A549 (cell line): Measurements from ENCODE around the gene FAM163B. TPM values are rescaled to one million over a fixed set of nuclear protein-coding genes. Genes with fewer than 3 reads are reported as not detected.

Experiments
- ATAC-seq, 2 experiments: fragments of 200-7000 bp in 1 of 2; fragments of >200 bp in 1 of 2; cut with Nextera tagmentation in 1 of 2; cut with Tn5 transposase in 1 of 2; 3 replicates each; pipeline versions ENCODE4 v1.8.0 to v1.9.1; 2018 to 2020; ENCODE audit warnings: mild to moderate bottlenecking in 1 of 2, moderate library complexity in 1 of 2
- CTCF ChIA-PET: fragments of 300-600 bp; sonication (Branson Sonifier 250); formaldehyde crosslinking; extraction: SDS; loops from one replicate; lab custom pipeline; 2021; ENCODE audit warnings: antibody characterized with exemption, inconsistent platforms; lab: Yijun Ruan, JAX
- POLR2A ChIA-PET: fragments of 350-600 bp; formaldehyde crosslinking; extraction: SDS; loops from one replicate; lab custom pipeline; 2021; ENCODE audit warnings: antibody characterized with exemption, inconsistent platforms; lab: Yijun Ruan, JAX
- DNase-seq, 2 experiments: peaks; one replicate each; pipeline versions ENCODE4 v3.0.0 to v3.0.0-alpha.2; 2011 to 2016; ENCODE audit warnings: low read depth in 1 of 2, low spot score in 1 of 2
- FAIRE-seq: peaks from 2 replicates; lab custom pipeline; 2011; peaks lifted over from hg19 to GRCh38; lab: Jason Lieb, UNC
- H3K27ac ChIP-seq, 2 experiments: fragments of >200 bp; sonication (Bioruptor Twin); formaldehyde crosslinking; 3 replicates each; pipeline ENCODE4 v1.5.1; 2016 to 2017
- H3K4me1 ChIP-seq: fragments of >200 bp; sonication (Bioruptor Twin); formaldehyde crosslinking; 3 replicates; pipeline ENCODE4 v1.6.1; 2016
- H3K4me2 ChIP-seq: fragments of >200 bp; sonication (Bioruptor Twin); formaldehyde crosslinking; 3 replicates; pipeline ENCODE4 v1.6.1; 2016
- H3K4me3 ChIP-seq: fragments of >200 bp; sonication (Bioruptor Twin); formaldehyde crosslinking; 3 replicates; pipeline ENCODE4 v1.5.1; 2016
- H3K9me3 ChIP-seq: fragments of >200 bp; sonication (Bioruptor Twin); formaldehyde crosslinking; 3 replicates; pipeline ENCODE4 v1.6.1; 2016
- ATOH8 ChIP-seq: fragments of 250-450 bp; sonication (Bioruptor Pico); IDR thresholded peaks from 2 replicates; pipeline ENCODE4 v1.5.0; 2020; ENCODE audit warnings: low read depth, mild to moderate bottlenecking, moderate library complexity
- BCL3 ChIP-seq: fragments of >200 bp; sonication (Bioruptor Twin); formaldehyde crosslinking; IDR thresholded peaks from 3 replicates; pipeline ENCODE4 v1.6.1; 2016
- BHLHE40 ChIP-seq: IDR thresholded peaks from 2 replicates; pipeline ENCODE4 v1.6.1; 2012; ENCODE audit warnings: low read depth, low read length, inconsistent platforms
- CBX8 ChIP-seq: fragments of 200-600 bp; sonication (generic); IDR thresholded peaks from 2 replicates; pipeline ENCODE4 v1.6.1; 2016
- CEBPB ChIP-seq, 2 experiments: fragments of >200 bp in 1 of 2; sonication (Bioruptor Twin) in 1 of 2; formaldehyde crosslinking in 1 of 2; IDR thresholded peaks; 2 replicates each; pipeline ENCODE4 v1.6.1; 2012 to 2016
- E2F6 ChIP-seq: IDR thresholded peaks from 2 replicates; pipeline ENCODE4 v1.6.1; 2012; ENCODE audit warnings: low read depth, borderline replicate concordance
- EHF ChIP-seq: fragments of 250-450 bp; sonication (Bioruptor Pico); IDR thresholded peaks from 2 replicates; pipeline ENCODE4 v1.5.0; 2020; ENCODE audit warnings: mild to moderate bottlenecking
- ELK1 ChIP-seq: fragments of 150-350 bp; IDR thresholded peaks from 2 replicates; pipeline ENCODE4 v1.6.1; 2014; ENCODE audit warnings: low read depth, mild to moderate bottlenecking, low read length
- HDAC2 ChIP-seq: fragments of 200-600 bp; sonication (generic); IDR thresholded peaks from 2 replicates; pipeline ENCODE4 v1.6.1; 2016
- HMGXB4 ChIP-seq: fragments of 250-450 bp; sonication (Bioruptor Pico); IDR thresholded peaks from 2 replicates; pipeline ENCODE4 v1.5.0; 2021; ENCODE audit warnings: mild to moderate bottlenecking, moderate library complexity, borderline replicate concordance
- HOXA7 ChIP-seq: fragments of 250-450 bp; sonication (Bioruptor Pico); IDR thresholded peaks from 2 replicates; pipeline ENCODE4 v1.5.0; 2020; ENCODE audit warnings: mild to moderate bottlenecking, moderate library complexity
- KDM1A ChIP-seq: fragments of 200-600 bp; sonication (generic); IDR thresholded peaks from 2 replicates; pipeline ENCODE4 v1.6.1; 2016; ENCODE audit warnings: low read depth, mild to moderate bottlenecking
- MAFK ChIP-seq: fragments of 450-650 bp; IDR thresholded peaks from 2 replicates; pipeline ENCODE4 v1.6.1; 2014; ENCODE audit not compliant: partially characterized antibody
- MAX ChIP-seq: IDR thresholded peaks from 2 replicates; pipeline ENCODE4 v1.6.1; 2012
- NR3C1 ChIP-seq: fragments of >200 bp; sonication (Bioruptor Twin); formaldehyde crosslinking; IDR thresholded peaks from 3 replicates; pipeline ENCODE4 v1.6.1; 2017
- PHF8 ChIP-seq: fragments of 200-600 bp; sonication (generic); IDR thresholded peaks from 2 replicates; pipeline ENCODE4 v1.6.1; 2016; ENCODE audit warnings: low read depth, mild to moderate bottlenecking, antibody characterized with exemption, moderate library complexity, borderline replicate concordance
- POLR2A ChIP-seq: IDR thresholded peaks from 2 replicates; pipeline ENCODE4 v1.6.1; 2012; ENCODE audit warnings: mild to moderate bottlenecking, low read length
- RAD21 ChIP-seq, 2 experiments: fragments of >200 bp in 1 of 2; sonication (Bioruptor Twin) in 1 of 2; formaldehyde crosslinking in 1 of 2; IDR thresholded peaks in 1 of 2; conservative IDR thresholded peaks in 1 of 2; 2 replicates in 1 of 2; 3 replicates in 1 of 2; pipeline ENCODE4 v1.6.1; 2012 to 2018; ENCODE audit warnings: inconsistent platforms in 1 of 2
- RCOR1 ChIP-seq: fragments of 150-350 bp; IDR thresholded peaks from 2 replicates; pipeline ENCODE4 v1.6.1; 2014; ENCODE audit warnings: antibody characterized with exemption, low read length, low read depth
- RFX5 ChIP-seq: fragments of 450-650 bp; IDR thresholded peaks from 2 replicates; pipeline ENCODE4 v1.7.1; 2014; ENCODE audit warnings: antibody characterized with exemption, mild to moderate bottlenecking, moderate library complexity
- SREBF2 ChIP-seq: fragments of 450-650 bp; IDR thresholded peaks from 2 replicates; pipeline ENCODE4 v1.6.1; 2014; ENCODE audit warnings: mild to moderate bottlenecking, moderate library complexity
- USF2 ChIP-seq: fragments of 450-650 bp; IDR thresholded peaks from 2 replicates; pipeline ENCODE4 v1.6.1; 2014; ENCODE audit warnings: antibody characterized with exemption
- ZFP36 ChIP-seq: fragments of 450-650 bp; IDR thresholded peaks from 2 replicates; pipeline ENCODE4 v1.6.1; 2014; ENCODE audit warnings: borderline replicate concordance; ENCODE audit not compliant: partially characterized antibody
- ZNF302 ChIP-seq: fragments of 250-450 bp; sonication (Bioruptor Pico); IDR thresholded peaks from 2 replicates; pipeline ENCODE4 v1.9.0; 2021; ENCODE audit warnings: inconsistent platforms, mild to moderate bottlenecking, moderate library complexity
- WGBS: methylation state at CpG from one replicate; pipeline ENCODE4 v1.1.6; 2017; ENCODE audit errors: missing lambda C conversion rate; 5-methylcytosine and 5-hydroxymethylcytosine counted together
- polyA plus RNA-seq, 4 experiments: library from polyadenylated mRNA; depleted of rRNA in 3 of 4; stranded (reverse); fragments of >200 nt; fragmentation: RNase III in 1 of 4; extraction: RNeasy Plus Mini Kit Qiagen cat#74134 plus additional on column Dnase treatment in 1 of 4; gene quantifications; 2 replicates in 3 of 4; 3 replicates in 1 of 4; pipeline ENCODE4 v1.2.3, GENCODE V29; 2011 to 2017

FAM163B gene
- polyA plus RNA-seq, 2 of the 4 experiments (the other 2 are of a cell fraction) = not detected

- FAIRE-seq (no peak), ATAC-seq (no peak), DNase-seq (no peak)
- ChIA-PET CTCF (interaction anchor here (0.6 to 1.3 kb wide), 4 partner anchors 13 to 62 kb away, joined by 3 to 4 read pairs (median 3); no protein-coding TSS in a partner anchor), POLR2A (no interaction called here)
- no peaks in the 10 kb centered on the region for H3K4me1 ChIP-seq
- 45% methylated on average over 13 of the region's 16 CpGs for WGBS
- H3K27ac ChIP-seq = no peak overlapping the region
- no peak overlapping the region for H3K4me2 ChIP-seq
- H3K4me3 ChIP-seq = no peak overlapping the region
- TF ChIP-seq BCL3 (no peak), HMGXB4 (no peak), SREBF2 (no peak), ELK1 (no peak), E2F6 (no peak), ZFP36 (no peak), POLR2A (no peak)
- no peaks in the 10 kb centered on the region for H3K9me3 ChIP-seq
These were observed 3.1 kb downstream of the FAM163B start for GRCh38 chr9:133605856-133606707.

GRCh38 chr9:133605446-133605845 lies 3.7 kb downstream of the FAM163B start:
- ChIA-PET CTCF (interaction anchor here (0.6 to 1.2 kb wide), 3 partner anchors 12 to 62 kb away, joined by 3 to 4 read pairs (median 3); no protein-coding TSS in a partner anchor), POLR2A (no interaction called here)
- Histone ChIP-seq H3K4me1 (no peaks in the 10 kb centered on the region), H3K27ac (no peak overlapping the region)
- 56% methylated on average over 15 of the region's 17 CpGs for whole genome bisulfite sequencing
- no peak for TF ChIP-seq HOXA7 (CRISPR knock-in tag)
- no peak for TF ChIP-seq KDM1A
- TF ChIP-seq ELK1 = no peak
- TF ChIP-seq MAFK = no peak
- no peak for TF ChIP-seq POLR2A
- TF ChIP-seq, all 56 proteins: peak for 0
- H3K9me3 ChIP-seq = no peaks in the 10 kb centered on the region
- no peak for DNase-seq
- FAIRE-seq = no peak
- H3K4me2 ChIP-seq = no peak overlapping the region
- no peak overlapping the region for H3K4me3 ChIP-seq
- no peak; a peak in 2 of 6 replicates for ATAC-seq

- ATAC-seq (peak in 1 of 2 experiments; percentile 61; a peak in 3 of 6 replicates), DNase-seq (no peak), FAIRE-seq (no peak)
- POLR2A ChIA-PET = no interaction called here
- no peak overlapping the region for H3K4me2 ChIP-seq
- H3K4me3 ChIP-seq = no peak overlapping the region
- 32% methylated on average over 12 of the region's 14 CpGs for WGBS
- H3K4me1 ChIP-seq = no peaks in the 10 kb centered on the region
- H3K27ac ChIP-seq = no peak overlapping the region
- H3K9me3 ChIP-seq = no peaks in the 10 kb centered on the region
- CTCF ChIA-PET = interaction anchor here (1.2 kb wide), 2 partner anchors 11 to 26 kb away, joined by 3 to 4 read pairs; no protein-coding TSS in a partner anchor
- TF ChIP-seq CEBPB (IDR thresholded peaks at IDR 0.05) (no peak), ZFP36 (no peak), EHF (CRISPR knock-in tag) (no peak), CBX8 (no peak), NR3C1 (no peak), BHLHE40 (no peak), MAX (no peak), USF2 (no peak), PHF8 (no peak), SREBF2 (no peak), RAD21 (conservative IDR thresholded peaks at IDR 0.05 in 1 of 2, IDR thresholded peaks at IDR 0.05 in 1 of 2) (no peak), ZNF302 (CRISPR knock-in tag) (no peak), RFX5 (no peak), RCOR1 (no peak), POLR2A (no peak), HDAC2 (no peak), ATOH8 (CRISPR knock-in tag) (no peak)
These were observed 4.3 kb downstream of the FAM163B start for GRCh38 chr9:133604856-133605255.
